ENCODE data around the gene PCSK2.

DNA sequence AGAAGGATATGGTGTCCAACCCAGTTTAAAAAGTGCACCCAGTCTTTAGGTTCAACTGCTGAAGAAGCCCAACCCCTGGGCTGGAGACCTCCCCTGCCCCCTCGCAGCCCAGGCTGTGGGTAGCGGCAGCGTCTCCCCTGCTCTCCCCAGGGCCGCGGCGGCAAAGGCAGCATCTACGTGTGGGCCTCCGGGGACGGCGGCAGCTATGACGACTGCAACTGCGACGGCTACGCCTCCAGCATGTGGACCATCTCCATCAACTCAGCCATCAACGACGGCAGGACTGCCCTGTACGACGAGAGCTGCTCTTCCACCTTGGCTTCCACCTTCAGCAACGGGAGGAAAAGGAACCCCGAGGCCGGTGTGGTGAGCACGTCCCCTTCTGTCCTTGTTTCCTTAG, 226.8 kb downstream of the PCSK2 start:
- TF ChIP-seq, protein P1, sequence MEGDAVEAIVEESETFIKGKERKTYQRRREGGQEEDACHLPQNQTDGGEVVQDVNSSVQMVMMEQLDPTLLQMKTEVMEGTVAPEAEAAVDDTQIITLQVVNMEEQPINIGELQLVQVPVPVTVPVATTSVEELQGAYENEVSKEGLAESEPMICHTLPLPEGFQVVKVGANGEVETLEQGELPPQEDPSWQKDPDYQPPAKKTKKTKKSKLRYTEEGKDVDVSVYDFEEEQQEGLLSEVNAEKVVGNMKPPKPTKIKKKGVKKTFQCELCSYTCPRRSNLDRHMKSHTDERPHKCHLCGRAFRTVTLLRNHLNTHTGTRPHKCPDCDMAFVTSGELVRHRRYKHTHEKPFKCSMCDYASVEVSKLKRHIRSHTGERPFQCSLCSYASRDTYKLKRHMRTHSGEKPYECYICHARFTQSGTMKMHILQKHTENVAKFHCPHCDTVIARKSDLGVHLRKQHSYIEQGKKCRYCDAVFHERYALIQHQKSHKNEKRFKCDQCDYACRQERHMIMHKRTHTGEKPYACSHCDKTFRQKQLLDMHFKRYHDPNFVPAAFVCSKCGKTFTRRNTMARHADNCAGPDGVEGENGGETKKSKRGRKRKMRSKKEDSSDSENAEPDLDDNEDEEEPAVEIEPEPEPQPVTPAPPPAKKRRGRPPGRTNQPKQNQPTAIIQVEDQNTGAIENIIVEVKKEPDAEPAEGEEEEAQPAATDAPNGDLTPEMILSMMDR (conservative IDR thresholded peaks at IDR 0.05; ENCODE audit: low read depth, low read length), result no peak
- no peak for TF ChIP-seq EZH2 (IDR thresholded peaks at IDR 0.05; ENCODE audit: borderline replicate concordance, low read depth, low read length, poor library complexity, severe bottlenecking)

All from A673 (cell line).